Activated effector memory CD4-positive, alpha-beta T cell treated with Interleukin-2 at 50 U/mL for 16 hours (primary cell): ENCODE measurements around the gene CAMK2D.
"Not testable (repeated sequence)": the region's sequence is repeated elsewhere in the genome, so short reads cannot be mapped to it uniquely, and the experiment has no call there.

ENCODE experiments used
- DNase-seq: peaks from one replicate; pipeline ENCODE4 v3.0.0-alpha.2; 2020

The CAMK2D gene

DNA sequence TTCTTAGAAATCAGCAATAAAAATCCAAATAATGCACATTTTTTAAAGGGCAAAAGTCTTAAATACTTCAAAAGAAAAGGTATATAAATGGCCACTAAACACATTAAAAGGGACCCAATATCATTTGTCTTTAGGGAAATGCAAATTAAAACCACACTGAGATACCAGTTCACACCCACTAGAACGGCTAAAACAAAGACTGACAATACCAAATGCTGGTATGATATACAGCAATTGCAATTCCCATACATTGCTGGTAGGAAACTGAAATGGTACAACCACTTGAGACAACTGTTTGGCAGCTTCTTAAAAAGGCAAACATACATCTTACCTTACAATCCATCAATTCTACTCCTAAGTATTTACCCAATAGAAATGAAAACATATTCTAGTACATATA lies 33.7 kb downstream of the CAMK2D start:
- no peak for DNase-seq

DNA sequence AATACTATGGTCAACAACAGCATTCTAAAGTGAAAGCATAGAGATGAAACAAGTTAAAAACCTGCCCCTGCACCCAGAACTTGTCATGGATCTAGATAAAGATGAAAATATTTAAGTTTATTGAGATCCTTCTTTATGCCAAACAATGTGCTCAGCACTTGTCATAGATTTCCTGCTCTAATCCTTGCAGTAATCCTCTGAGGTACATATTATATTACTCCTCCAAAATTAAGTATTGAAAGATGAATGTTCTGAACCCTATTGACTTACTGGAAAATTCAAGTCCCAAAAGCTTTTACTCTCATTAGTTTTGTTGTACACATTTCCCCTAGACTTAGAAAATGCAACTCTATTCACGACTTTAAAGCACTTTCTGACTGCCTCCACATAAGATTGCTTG lies 35.6 kb downstream of the CAMK2D start:
- no peak for DNase-seq

DNA sequence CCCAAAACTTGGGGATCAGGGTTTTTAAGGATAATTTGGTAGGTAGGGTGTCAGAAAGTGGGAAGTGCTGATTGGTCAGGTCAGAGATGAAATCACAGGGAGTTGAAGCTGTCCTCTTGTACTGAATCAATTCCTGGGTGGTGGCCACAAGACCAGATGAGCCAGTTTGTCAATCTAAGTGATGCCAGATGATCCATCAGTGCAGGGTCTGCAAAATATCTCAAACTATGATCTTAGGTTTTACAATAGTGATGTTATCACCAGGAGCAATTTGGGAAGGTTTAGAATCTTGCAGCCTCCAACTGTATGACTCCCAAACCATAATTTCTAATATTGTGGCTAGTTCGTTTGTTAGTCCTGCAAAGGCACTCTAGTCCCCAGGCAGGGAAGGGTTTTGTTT lies 43.3 kb downstream of the CAMK2D start:
- no peak for DNase-seq

DNA sequence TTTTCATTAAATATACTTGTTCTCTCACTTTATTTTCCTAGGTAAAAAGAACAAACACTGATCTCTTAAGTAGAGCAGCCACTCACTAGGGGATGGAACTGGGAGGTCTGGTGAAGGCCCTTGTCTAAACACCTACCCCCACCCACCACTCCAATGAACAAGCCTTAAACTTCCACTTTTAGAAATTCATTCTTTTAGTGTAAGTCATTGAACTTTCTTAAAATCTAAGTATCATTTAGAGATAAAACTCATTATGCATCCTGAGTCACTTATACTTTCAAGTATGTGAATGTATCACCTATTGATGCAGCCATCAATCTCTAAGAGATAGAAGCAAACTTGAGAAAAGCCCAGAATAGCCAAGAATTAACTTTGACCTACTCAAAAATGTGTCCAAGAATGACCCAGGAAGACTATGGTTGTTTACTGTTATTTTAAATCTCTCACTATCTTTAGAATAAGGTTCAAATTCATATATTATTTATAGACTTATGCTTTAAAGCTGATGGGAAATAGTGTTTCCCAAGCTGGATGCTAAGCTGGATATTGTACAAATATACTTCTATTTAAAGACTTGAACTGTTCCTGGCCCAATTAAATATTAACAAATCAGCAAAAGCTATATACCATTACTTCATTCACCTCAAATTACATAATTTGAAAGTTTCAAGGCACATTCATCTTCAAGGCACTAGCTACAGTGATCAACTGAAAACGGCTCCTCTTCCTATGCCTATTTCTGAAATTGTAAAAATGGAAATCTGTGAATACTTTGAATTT lies 49.5 kb downstream of the CAMK2D start:
- DNase-seq = no peak

DNA sequence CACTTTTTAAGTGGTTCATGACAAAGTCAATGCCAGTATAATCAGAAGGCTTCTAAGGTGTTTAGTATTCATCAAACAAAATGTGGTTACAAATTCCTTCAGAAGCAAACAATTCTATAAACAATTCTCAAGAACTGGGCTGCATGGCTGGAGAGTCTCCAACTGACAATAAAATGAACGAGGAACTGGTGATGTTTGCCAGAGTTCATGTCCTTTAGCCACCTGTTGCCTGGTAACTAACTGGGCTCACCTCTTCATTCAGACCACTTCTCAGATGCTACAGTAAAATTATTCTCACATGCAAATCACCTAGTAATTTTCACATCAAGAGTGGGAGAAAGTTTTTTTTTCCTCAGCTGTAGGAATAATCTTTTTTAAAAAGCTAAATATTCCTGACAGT lies 53.3 kb downstream of the CAMK2D start:
- DNase-seq = no peak

DNA sequence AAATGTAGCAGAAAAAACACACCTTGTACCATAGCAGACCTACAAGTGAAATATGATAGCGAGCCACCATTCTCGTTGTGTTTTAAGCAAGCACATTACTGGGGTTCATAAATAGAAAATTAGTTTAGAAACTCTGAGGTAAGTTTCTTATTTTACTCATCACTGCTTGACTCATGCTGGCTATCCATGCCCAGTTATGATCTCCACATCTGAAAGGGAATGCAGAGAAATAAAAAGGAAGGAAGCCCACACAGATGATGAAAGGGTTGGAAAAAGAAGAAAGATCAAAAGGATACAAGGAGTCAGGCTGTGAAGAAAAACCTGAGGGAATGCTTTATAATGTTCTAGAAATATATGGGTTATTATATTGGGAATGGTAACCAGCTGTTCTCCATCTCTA lies 54.5 kb downstream of the CAMK2D start:
- no peak for DNase-seq

DNA sequence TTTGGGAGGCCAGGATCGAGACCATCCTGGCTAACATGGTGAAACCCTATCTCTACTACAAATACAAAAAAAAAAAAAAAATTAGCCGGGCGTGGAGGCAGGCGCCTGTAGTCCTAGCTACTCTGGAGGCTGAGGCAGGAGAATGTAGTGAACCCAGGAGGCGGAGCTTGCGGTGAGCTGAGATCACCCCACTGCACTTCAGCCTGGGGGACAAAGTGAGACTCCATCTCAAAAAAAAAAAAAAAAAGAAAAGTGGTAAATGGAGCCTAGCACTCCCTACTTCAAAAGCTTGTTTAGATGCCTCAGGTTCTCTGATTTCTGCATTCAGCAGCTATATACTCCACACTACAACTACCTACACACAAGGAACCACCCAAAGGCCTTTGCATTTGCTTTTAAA lies 56.4 kb downstream of the CAMK2D start:
- not testable (repeated sequence) for DNase-seq

DNA sequence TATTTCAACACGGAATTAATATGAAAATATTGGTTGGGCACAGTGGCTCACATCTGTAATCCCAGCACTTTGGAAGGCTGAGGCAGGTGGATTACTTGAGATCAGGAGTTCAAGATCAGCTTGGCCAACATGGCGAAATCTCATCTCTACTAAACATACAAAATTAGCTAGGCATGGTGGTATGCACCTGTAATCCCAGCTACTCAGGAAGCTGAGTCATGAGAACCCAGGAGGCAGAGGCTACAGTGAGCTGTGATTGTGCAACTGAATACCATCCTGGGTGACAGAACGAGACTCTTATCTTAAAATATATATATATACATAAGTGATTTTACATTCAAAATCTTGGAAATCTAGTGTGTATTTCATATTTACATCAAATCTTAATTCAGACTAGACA lies 58.9 kb downstream of the CAMK2D start:
- DNase-seq = not testable (repeated sequence)

DNA sequence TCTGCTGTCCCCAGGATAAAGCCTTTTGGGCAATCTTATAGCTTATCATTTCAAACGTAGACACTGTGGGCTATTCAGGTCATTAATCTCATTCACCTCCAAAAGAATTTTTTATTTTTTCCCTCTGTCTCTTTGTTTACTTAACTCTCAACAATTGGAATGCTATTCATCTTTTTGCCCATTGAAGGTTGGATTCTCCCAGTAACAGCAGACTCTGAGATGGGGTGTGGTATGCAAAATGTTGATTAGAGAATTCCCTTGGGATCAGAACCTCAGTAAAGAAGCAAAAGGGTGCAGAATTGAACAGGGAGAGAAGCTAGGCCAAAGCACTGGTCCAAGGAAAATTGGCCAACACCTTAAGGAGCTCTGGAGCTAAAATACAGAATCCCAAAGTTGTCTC lies 60.4 kb downstream of the CAMK2D start:
- DNase-seq = no peak

DNA sequence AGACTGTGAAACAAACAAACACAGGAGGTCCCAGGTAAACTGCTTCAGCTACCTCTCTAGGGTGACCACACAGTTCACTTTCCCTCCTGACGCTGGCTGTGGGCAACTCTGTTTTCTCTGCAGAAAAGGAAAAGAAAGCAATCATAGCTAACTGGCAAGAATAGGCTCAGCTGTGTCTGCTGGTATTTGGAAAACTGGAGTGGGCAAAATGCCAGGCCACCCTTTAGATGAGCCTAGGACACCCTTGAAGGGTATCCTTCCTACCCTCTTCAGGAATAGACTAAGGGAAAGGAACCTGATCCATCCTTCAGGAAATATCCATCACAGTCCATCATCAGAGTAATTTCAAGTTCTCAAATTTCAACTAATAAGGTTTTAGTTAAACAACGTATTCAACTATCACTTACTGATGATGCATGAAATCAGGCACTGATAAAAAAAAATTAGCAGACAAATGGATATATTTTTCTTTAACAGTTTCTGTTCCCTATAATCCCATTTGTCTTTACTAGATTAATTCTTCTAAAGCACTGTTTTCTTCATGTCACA lies 60.9 kb downstream of the CAMK2D start:
- DNase-seq = no peak

DNA sequence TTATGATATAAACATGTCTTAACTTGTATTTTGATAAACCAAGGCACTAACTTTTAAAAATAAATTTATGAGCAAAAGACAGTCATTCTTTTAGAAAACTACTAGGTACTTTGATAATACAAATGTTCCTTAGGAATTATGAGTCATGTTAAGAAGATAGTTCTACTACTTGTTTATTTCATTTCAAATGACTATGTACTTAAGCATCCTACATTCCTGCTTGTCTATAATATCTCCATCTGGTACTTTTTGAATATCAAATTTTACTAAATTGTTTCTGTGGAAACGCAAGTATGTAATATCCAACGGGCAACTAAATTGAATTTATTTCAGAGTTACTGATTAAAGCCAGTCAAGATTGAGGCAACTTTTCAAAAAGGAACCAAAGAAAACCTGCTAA lies 61.8 kb downstream of the CAMK2D start:
- DNase-seq = no peak

DNA sequence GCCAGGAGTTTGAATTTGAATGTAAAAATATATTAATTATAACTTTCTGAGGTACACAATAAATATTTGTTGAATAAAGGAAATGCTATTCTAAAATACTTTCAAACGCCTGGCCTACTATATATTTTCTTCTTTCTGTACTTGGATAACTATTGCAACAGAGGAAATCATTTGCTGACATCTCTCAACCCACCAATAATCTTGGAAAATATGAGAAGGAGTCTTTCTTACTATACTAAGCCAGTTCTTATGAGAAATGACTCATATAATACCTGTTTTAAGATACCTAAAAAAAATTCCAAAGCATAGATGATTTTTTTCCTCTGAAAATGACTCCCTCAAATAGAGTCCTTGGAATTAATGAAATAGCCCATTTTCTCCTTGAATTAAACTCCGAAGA lies 64.1 kb downstream of the CAMK2D start:
- no peak for DNase-seq

DNA sequence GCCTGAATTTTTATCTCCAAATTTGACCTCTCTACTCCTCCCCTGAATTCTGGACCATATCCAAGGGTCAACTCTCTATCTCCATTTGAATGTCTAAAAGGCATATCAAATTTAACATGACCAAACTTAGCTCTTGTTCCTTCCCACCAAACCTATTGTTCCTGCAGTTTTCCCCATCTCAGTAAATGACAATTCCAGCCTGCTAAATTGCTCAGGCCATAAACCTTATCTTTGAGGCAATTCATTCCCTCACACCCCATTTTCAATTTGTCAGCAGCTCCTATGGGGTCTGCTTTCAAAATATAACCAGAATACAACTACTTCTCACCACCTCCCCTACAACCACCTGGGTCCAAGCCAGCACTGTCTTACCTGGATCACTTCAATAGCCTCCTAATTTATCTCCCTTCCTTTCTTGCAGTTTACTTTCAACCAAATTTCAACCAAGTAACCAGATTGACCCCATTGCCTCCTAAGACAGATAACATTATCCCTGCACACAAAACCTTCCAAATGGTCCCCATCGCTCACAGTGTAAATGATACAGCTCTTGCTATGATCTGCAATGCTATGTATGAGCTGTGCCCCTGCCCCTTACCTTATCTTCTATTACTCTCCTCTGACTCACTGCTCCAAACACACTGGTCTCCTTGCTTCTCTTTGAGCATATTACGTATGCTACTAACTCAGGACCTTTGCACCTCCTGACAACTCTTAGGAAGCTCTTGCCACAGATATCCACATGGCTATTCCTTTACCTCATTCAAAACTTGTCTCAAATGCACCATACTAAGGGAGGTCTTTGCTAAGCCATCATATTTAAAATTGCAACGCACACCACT lies 66.0 kb downstream of the CAMK2D start:
- no peak for DNase-seq

DNA sequence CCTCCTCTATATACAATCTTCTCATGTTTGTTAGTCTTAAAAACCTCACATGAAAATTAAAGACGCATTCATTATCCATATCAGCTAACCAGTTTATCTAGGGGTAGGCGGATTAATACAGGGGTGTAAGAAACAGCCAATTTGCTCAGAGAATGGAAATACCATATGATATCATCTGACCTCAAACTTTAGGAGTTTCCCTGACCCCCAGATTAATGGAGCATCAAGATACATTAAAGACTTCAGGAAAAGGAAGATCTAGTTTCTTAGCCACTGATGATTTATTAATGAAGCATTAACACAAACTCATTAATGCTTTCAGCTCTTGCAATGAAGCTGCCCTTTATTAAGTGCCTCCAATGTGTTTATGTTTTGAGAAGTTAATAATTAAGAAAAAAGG lies 67.5 kb downstream of the CAMK2D start:
- no peak for DNase-seq

DNA sequence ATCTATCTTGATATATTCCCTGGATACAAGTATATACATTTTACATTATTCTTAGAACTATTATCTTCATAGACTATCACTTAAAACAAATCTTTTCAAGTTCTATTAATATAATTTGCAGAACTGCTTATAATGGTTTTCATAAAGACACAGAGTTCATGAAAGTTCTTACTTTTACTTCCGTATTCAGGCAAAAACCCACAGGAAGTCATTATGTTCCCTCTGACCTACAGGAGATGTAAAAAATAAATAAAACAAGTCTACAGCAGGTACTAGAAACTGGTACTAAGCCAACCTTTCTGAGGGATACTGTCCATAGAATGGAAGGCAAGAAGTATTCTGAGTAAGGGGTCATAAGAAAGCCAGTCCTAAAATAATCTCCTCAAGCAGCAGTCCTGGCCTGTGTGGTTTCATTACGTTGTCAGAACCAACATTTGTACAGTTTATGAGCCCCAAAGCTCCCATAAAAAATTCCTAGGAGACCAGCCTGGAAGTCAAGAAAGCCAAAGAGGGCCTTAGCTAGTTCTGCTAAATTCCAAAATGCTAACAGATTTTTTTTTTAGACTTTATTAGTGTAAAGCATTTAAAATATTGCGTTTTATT lies 68.6 kb downstream of the CAMK2D start:
- DNase-seq = no peak

DNA sequence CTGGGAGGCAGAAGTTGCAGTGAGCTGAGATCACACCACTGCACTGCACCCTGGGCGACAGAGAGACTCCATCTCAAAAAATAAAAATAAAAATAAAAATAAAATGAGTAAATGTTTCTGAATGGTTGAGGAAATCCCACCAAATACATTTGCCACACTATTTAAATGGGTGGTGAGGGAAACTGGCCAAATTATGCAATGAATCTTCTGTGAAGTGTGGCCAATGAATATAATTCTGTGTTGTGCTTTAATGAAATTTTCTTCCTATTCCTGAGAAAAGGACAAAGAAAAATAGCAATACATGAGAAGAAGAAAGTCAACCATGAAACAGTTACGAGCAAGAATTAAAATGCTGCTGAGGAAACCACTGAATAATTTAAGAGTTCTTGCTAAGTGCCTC lies 69.9 kb downstream of the CAMK2D start:
- no peak for DNase-seq

DNA sequence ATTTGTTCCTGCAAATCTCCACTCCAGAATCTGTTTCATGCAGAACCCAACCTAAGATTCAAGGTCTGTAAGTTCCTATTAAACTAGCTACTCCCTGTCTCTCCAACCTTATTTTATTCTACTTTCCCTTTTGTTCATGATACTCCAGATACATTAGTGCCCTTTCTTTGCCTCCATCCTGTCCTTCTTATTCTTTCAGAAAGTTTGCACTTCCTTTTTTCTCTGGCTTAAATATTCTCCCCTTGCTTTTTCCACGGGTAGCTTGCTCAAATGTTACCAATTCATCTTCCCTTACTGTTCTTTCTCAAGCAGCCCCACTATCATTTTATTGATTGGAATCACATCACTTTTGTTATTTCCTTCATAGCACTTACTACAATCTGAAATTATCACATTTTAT lies 72.1 kb downstream of the CAMK2D start:
- no peak for DNase-seq

DNA sequence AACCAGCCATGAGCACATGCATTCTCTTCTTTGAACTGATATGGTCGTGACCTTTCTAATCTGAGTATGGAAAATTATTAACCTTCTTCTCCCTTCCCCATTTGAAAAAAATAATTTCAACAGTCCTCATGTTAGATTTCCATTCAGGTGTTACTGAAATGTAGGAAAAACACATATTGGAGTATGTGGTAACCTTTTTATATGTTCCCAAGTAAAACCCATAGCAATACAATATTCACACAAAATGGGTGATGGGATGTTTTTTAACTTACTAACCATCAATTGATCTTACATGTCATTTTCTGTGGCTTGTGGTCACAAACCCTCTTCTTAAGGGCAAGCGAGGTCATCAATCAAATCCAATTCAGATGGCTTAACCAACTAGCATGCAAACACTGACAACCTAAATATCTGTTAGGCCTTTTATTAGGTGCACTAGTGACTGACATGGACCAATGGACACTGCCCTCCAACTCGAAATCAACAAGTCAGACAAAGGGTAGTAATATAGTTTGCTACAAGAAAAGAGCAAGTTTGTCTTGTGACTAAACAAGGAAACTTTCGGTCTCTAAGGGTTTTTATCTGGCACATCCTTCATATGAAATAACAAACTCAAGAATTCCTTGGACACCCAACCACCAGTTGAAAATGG lies 74.3 kb downstream of the CAMK2D start:
- DNase-seq = no peak

DNA sequence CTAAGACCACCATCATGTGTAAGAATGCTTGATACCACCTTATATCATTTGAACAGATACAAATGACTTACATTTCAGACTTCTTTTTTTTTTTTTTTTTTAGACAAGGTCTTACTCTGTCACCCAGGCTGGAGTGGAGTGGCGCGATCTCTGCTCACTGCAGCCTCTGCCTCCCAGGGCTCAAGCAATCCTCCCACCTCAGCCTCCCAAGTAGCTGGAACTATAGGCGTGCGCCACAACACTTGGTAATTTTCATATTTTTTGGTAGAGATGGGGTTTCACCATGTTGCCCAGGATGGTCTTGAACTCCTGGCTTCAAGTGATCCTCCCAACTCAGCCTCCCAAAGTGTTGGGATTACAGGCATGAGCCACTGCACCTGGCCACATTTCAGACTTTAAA lies 76.4 kb downstream of the CAMK2D start:
- DNase-seq = not testable (repeated sequence)

DNA sequence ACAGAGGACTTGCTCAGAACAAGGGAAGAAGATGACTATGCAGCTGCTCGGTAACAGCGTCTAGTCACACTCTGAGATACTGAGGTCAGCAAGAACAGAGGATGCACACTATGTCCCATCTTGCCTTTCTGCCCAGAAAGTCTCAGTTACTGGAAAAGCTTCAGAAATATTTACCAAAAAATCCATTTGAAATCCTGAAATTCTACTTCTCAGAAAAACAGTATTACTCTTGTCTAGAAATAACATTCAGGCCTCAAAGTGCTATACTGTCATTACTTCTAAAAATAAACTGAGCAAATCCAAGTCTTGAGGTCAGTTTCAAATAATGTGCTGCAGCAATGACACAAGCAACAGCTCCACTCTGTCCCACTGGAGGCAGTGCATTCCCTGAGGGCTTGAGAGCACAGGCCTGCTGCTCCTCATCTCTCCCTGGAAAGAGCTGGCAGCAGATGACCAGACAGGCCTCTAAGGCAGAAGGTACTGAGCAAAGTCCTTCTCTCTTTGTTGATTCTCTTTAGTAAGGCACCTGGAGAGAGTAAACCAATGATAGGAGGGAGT lies 76.9 kb downstream of the CAMK2D start:
- no peak for DNase-seq

DNA sequence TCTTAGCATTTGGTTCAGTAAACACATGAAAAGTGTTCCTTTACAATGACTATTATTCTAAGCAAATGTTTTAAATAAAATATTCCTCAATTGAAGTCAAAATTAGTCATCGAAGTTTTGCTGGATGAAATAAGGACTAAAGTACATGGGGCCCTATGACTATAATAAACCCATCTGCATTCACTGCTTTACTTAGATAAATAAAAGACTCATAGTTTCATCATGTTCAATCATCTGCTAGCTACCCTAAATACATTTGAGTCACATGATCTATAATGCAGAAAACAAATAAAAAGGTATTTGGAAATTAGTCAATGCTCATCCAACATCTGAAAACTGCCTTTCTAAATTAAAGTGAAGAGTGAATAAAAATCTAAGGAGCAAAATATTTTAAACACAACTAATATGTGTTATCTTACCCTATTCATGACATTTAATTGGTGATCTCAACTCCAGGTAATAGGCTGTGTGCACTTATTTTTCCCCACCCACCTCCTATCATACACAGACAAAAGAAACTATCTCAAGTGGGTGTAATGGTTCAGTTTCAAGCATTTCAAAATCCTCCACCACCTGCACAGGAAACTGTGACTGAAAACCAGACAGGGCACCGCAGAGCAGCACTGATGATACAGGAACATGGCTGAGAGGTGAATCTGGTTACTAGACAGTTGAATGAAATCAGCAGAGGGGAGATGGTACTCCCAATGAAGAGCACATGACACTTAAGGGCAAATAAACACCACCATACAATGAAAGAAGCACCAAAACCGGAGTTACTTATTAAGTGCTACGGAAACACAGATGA lies 78.6 kb downstream of the CAMK2D start:
- DNase-seq = peak; percentile 49

DNA sequence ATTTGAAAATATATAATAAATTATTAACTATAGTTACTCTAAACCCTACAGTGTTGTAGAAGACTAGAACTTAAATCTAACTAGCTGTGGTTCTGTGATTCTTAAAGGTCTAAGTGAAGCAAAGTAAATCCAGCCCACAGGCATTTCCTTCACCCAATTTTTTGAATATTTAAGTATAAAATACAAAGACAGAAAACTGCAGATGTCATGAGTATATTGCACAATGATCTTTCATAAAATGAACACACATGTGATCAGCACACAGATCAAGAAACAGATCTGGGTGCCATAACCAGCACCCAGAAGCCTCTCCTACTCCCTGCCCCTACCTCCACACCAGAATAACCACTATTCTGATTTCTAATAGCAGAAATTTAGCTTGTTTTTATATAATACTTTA lies 82.9 kb downstream of the CAMK2D start:
- no peak for DNase-seq
